GM18873 (cell line): ENCODE measurements around the gene AGPAT3.

Source experiments
- ATAC-seq: cut with Tn5 transposase; IDR thresholded peaks from one replicate; pipeline ENCODE4 v1.9.1; 2021; ENCODE audit warnings: mild to moderate bottlenecking, moderate library complexity, moderate number of reproducible peaks; ENCODE audit not compliant: unreplicated experiment, low FRiP score

Gene AGPAT3

GRCh38 chr21:43951911-43952703, 87.1 kb downstream of the AGPAT3 start:
- no peak for ATAC-seq

DNA sequence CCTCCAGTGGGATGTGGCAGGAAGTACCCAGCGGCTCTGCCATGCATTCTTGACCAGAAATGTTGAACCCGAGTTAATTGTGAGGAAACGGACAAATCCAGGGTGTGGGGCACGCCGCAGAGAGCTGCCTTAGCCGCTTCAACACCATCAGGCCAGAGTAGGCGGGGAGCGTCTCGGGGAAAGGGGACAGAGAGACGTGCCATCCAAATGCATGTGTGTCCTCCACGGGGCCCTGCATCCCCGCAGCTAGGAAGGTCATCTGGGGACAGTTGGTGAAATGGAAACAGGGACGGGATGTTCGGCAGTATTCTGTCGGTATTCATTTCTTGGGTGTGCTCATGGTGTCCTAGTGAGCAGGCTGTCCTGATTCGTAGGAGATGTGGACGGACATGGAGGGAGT, 88.0 kb downstream of the AGPAT3 start:
- ATAC-seq: no peak

DNA sequence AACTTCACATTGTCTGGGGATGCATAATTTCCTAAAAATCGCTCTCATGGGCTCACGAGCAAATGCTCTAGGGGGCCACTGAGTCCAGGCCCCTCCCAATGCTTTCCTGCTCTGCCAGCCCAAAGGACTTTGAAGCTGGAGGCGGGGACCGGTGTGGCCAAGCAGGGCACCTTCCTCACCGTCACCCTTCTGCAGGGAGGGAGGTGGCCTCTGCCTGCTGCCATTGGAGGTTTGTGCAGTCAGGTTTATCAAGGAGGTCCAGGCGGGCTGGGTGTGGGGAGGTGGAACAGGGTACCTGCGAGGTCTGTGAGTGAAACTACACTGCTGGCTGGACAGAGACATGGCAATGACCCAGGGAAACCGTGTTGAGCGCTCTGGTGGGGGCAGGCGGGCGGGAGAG, 89.0 kb downstream of the AGPAT3 start:
- ATAC-seq: no peak

DNA sequence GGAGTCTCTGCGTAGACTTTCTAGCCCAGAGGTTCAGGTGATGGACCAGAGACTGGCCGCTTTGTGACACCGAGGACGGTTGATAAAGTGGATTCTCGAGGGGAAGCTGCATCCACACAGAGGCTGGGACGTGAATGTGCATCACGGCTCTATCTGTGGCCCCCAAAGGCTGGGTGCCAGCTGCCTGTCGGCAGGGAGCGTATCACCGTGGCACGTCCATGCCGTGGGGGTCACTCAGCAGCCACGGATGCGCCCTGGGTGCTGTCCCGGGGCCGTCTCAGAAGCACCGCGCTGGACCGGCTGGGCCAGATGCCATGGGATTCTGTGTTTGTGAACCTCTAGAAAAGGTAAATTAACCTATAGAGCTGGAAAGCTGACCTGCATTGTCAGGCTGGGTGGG, 89.9 kb downstream of the AGPAT3 start:
- no peak for ATAC-seq

DNA sequence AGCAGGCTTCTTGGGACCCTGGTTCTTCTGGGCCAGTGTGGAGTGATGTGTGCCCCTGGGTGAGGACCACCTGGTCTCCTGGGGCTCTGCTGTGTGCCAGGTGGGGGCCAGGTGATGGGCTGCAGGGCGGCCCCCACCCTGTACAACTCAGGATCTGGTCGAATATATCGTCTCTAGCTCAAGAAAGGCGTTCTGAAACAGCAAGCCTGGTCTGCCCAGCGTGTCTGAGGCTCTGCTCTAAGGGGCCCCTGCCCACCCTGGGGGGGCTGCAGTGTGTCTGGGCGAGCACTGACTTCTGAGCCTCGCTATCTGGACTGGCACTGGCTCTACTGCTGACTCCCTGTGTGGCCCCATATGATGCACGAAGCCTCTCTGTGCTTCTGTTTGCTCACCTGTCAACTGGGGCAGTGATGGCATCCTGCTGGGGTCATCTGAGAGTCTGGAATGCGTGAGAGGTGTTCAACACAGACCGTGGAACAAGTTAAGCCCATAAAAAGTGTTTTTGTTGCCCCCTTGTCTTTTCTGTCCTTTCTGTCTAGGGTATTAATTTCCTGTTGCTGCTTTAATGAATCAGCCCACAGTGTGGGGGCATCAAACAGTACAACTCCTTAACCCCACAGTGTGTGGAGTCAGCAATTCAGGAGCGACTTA, 91.1 kb downstream of the AGPAT3 start:
- ATAC-seq: no peak

DNA sequence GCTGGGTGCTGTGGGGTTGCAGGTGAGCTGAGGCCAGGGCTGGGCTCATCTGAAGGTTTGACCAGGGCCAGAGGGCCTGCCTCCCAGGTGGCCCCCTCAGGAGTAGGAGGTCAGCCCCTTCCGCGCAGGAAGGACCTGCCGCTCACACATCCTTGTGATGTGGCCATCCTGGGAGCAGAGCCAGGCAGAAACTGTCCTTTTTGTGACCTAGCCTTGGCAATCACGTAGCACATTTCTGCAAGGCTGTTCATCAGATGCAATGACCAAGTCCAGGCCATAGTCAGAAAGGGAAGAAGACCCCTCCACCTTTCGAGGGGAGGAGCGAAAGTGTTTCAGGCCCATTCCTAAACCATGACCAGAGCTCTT, 91.6 kb downstream of the AGPAT3 start:
- no peak for ATAC-seq

GRCh38 chr21:43957128-43957571, 92.1 kb downstream of the AGPAT3 start:
- no peak for ATAC-seq

DNA sequence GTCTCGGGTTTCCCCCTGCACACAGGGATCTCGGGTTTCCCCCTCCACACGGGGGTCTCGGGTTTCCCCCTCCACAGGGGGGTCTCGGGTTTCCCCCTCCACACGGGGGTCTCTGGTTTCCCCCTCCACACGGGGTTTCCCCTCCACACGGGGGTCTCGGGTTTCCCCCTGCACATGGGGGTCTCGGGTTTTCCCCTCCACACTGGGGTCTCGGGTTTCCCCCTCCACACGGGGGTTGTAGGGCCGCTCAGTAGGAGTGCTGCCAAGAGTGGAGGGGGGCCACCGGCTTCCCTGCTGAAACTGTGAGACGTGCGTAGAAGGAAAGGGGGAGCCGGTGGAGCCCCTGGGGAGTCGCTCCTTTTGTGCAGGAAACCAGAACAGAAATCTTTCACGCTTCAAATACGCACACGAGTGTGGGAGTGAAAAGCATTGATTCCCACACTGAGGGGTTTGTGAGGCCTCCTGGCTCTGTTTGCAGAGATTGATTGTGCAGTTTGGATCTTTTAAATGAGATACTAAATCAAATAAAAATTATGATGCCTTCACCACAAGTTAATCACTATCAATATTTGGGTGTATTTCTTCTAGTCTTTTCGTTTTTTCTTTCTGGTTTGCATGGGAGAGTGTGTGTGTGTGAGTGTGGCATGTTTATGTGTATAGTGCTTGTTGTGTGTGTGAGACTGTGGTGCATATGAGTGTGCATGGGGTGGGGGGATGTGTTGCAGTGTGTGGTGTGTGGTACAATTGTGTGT, 92.8 kb downstream of the AGPAT3 start:
- no peak for ATAC-seq

- ATAC-seq: no peak
Observed at GRCh38 chr21:43958364-43959158, 93.5 kb downstream of the AGPAT3 start.

- no peak for ATAC-seq
Observed at GRCh38 chr21:43959231-43960116, 94.5 kb downstream of the AGPAT3 start.

GRCh38 chr21:43961382-43961909, 96.4 kb downstream of the AGPAT3 start:
- no peak for ATAC-seq

GRCh38 chr21:43965911-43966585, 101.0 kb downstream of the AGPAT3 start:
- ATAC-seq: no peak

GRCh38 chr21:43966946-43967512, 102.0 kb downstream of the AGPAT3 start:
- ATAC-seq: no peak

GRCh38 chr21:43967981-43968380, 103.0 kb downstream of the AGPAT3 start:
- no peak for ATAC-seq

DNA sequence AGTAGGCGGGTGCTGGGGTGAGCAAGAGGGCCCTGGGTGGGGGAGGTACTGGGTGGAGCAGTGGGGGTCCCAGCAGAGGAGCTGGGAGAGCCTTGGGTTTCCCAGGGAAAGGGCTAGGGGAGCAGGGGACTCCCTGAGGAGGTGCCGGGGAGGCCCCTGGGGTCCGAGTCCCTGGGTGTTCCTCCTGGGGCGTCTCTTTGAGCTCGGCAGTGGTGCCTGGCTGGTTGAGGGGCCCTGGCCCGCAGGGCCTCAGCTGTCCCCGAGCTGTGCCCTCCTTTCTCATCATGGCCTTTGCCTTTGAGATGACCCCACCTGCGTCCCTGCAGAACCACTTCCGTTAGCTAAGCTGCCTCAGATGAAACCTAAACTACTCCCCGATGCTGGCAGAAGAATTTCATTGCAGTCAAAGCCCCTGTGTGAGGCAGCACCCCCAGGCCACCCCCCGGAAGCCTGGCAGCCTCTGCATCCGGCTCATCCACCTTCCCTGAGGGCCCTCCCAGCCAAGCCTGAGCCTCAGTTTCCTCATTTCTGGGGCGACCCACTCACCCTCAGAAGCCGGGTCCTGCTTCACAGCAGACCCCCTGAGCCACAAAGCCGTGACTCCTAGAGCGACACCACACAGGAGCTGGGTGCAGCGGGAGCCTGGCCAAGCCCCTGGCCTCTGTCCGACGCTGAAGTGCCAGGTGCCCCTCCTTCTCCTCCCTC, 103.5 kb downstream of the AGPAT3 start:
- no peak for ATAC-seq

DNA sequence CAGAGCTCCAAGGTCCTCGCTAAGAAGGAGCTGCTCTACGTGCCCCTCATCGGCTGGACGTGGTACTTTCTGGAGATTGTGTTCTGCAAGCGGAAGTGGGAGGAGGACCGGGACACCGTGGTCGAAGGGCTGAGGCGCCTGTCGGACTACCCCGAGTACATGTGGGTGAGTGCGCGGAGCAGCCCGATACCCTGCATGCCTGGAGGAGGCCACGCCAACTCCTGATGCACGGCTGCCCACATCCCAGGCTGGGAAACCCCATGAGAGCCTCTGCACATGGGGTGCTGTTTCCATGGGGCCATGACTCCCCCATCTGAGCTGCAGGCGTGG, 104.1 kb downstream of the AGPAT3 start:
- no peak for ATAC-seq

GRCh38 chr21:43970551-43970950, 105.5 kb downstream of the AGPAT3 start:
- no peak for ATAC-seq
